GM21723 (cell line): ENCODE measurements around the gene FZD7.

ENCODE experiments used
- ATAC-seq: cut with Tn5 transposase; IDR thresholded peaks from one replicate; pipeline ENCODE4 v1.9.1; 2021; ENCODE audit warnings: mild to moderate bottlenecking, moderate library complexity; ENCODE audit not compliant: unreplicated experiment

Gene FZD7

GRCh38 chr2:202009581-202009980, 24.1 kb upstream of the FZD7 start:
- ATAC-seq, result no peak

- no peak for ATAC-seq
These were observed 19.3 kb upstream of the FZD7 start for GRCh38 chr2:202014318-202014717.

- no peak for ATAC-seq
These were observed 18.9 kb upstream of the FZD7 start for GRCh38 chr2:202014759-202015211.

GRCh38 chr2:202015471-202015870, 18.2 kb upstream of the FZD7 start:
- no peak for ATAC-seq

- no peak for ATAC-seq
These were observed 17.0 kb upstream of the FZD7 start for GRCh38 chr2:202016579-202017227.

- ATAC-seq, result no peak
These were observed 15.7 kb upstream of the FZD7 start for GRCh38 chr2:202017940-202018339.

GRCh38 chr2:202018950-202019349, 14.7 kb upstream of the FZD7 start:
- ATAC-seq, result no peak

GRCh38 chr2:202019689-202020450, 13.8 kb upstream of the FZD7 start:
- no peak for ATAC-seq

GRCh38 chr2:202022755-202023154, 10.9 kb upstream of the FZD7 start:
- ATAC-seq, result no peak

- ATAC-seq, result no peak
These were observed 10.3 kb upstream of the FZD7 start for GRCh38 chr2:202023198-202023903.

- no peak for ATAC-seq
These were observed 9.8 kb upstream of the FZD7 start for GRCh38 chr2:202023904-202024266.

GRCh38 chr2:202024871-202025270, 8.8 kb upstream of the FZD7 start:
- no peak for ATAC-seq

- no peak for ATAC-seq
These were observed 7.8 kb upstream of the FZD7 start for GRCh38 chr2:202025816-202026215.

GRCh38 chr2:202026507-202026906, 7.1 kb upstream of the FZD7 start:
- ATAC-seq, result no peak

- ATAC-seq, result no peak
These were observed 3.0 kb upstream of the FZD7 start for GRCh38 chr2:202030691-202031090.

GRCh38 chr2:202031246-202031951, 2.3 kb upstream of the FZD7 start:
- ATAC-seq, result no peak

- ATAC-seq, result peak; percentile 16
These were observed 774 bp upstream of the FZD7 start for GRCh38 chr2:202032846-202033316.

GRCh38 chr2:202034249-202035088, 814 bp downstream of the FZD7 start:
- ATAC-seq, result peak; percentile 16

GRCh38 chr2:202035089-202035940, 1.7 kb downstream of the FZD7 start:
- ATAC-seq, result no peak
